IPS-15b (cell line): Measurements from ENCODE around the gene HERC4.
"Not testable (repeated sequence)": the region's sequence is repeated elsewhere in the genome, so short reads cannot be mapped to it uniquely, and the experiment has no call there.

ENCODE experiments used
- H3K27me3 ChIP-seq: one replicate; pipeline ENCODE4 v1.6.1; 2013; ENCODE audit warnings: low read length; ENCODE audit not compliant: control insufficient read depth, insufficient read depth
- H3K36me3 ChIP-seq: one replicate; pipeline ENCODE4 v1.6.1; 2013; ENCODE audit warnings: low read length; ENCODE audit not compliant: control insufficient read depth, insufficient read depth
- H3K4me1 ChIP-seq: one replicate; pipeline ENCODE4 v1.6.1; 2013; ENCODE audit warnings: mild to moderate bottlenecking, low read length; ENCODE audit not compliant: control insufficient read depth, insufficient read depth
- H3K4me3 ChIP-seq: one replicate; pipeline ENCODE4 v1.5.1; 2013; ENCODE audit warnings: low read depth, low read length
- H3K9ac ChIP-seq: one replicate; pipeline ENCODE4 v1.6.1; 2013; ENCODE audit warnings: low read depth, mild to moderate bottlenecking, low read length
- H3K9me3 ChIP-seq: one replicate; pipeline ENCODE4 v1.6.1; 2013; ENCODE audit warnings: mild to moderate bottlenecking, low read length; ENCODE audit not compliant: control insufficient read depth, insufficient read depth

HERC4 gene

GRCh38 chr10:68032113-68032512, 43.0 kb downstream of the HERC4 start:
- H3K4me3 ChIP-seq, result no peak overlapping the region
- no peaks in the 10 kb centered on the region for H3K9me3 ChIP-seq
- no peaks in the 10 kb centered on the region for H3K36me3 ChIP-seq
- no peak overlapping the region for H3K9ac ChIP-seq
- no peaks in the 10 kb centered on the region for H3K4me1 ChIP-seq
- no peaks in the 10 kb centered on the region for H3K27me3 ChIP-seq

- H3K36me3 ChIP-seq, result no peaks in the 10 kb centered on the region
Measured at GRCh38 chr10:68027429-68027828, 47.7 kb downstream of the HERC4 start.

GRCh38 chr10:68023292-68023691, 51.8 kb downstream of the HERC4 start:
- Histone ChIP-seq H3K27me3 (no peaks in the 10 kb centered on the region), H3K4me3 (no peak overlapping the region), H3K36me3 (no peaks in the 10 kb centered on the region), H3K4me1 (no peaks in the 10 kb centered on the region), H3K9ac (no peak overlapping the region), H3K9me3 (no peaks in the 10 kb centered on the region)

More at GRCh38 chr10:68027429-68027828, 47.7 kb downstream of the HERC4 start:
- H3K4me3 ChIP-seq, result no peak overlapping the region
- H3K27me3 ChIP-seq, result no peaks in the 10 kb centered on the region
- no peaks in the 10 kb centered on the region for H3K4me1 ChIP-seq
- no peak overlapping the region for H3K9ac ChIP-seq
- H3K9me3 ChIP-seq, result no peaks in the 10 kb centered on the region

- not testable (repeated sequence) for H3K36me3 ChIP-seq
Measured at GRCh38 chr10:68022324-68022723, 52.8 kb downstream of the HERC4 start.

GRCh38 chr10:68016519-68016918, 58.6 kb downstream of the HERC4 start:
- H3K27me3 ChIP-seq, H3K9ac ChIP-seq, H3K9me3 ChIP-seq, H3K36me3 ChIP-seq, H3K4me3 ChIP-seq, H3K4me1 ChIP-seq: not testable (repeated sequence)

More at GRCh38 chr10:68022324-68022723, 52.8 kb downstream of the HERC4 start:
- not testable (repeated sequence) for H3K9me3 ChIP-seq, H3K4me1 ChIP-seq, H3K27me3 ChIP-seq, H3K9ac ChIP-seq, H3K4me3 ChIP-seq

GRCh38 chr10:68010426-68010940, 64.6 kb downstream of the HERC4 start:
- Histone ChIP-seq H3K27me3 (no peaks in the 10 kb centered on the region), H3K36me3 (peaks cover 6% of the 10 kb centered on the region), H3K9ac (no peak overlapping the region)

GRCh38 chr10:68007356-68007755, 67.7 kb downstream of the HERC4 start:
- Histone ChIP-seq H3K4me3 (no peak overlapping the region), H3K9ac (no peak overlapping the region), H3K27me3 (no peaks in the 10 kb centered on the region), H3K36me3 (peaks cover 6% of the 10 kb centered on the region), H3K9me3 (no peaks in the 10 kb centered on the region), H3K4me1 (no peaks in the 10 kb centered on the region)

More at GRCh38 chr10:68010426-68010940, 64.6 kb downstream of the HERC4 start:
- Histone ChIP-seq H3K4me1 (no peaks in the 10 kb centered on the region), H3K4me3 (no peak overlapping the region), H3K9me3 (no peaks in the 10 kb centered on the region)

- no peaks in the 10 kb centered on the region for H3K4me1 ChIP-seq
- H3K27me3 ChIP-seq, result no peaks in the 10 kb centered on the region
- no peaks in the 10 kb centered on the region for H3K36me3 ChIP-seq
- no peak overlapping the region for H3K4me3 ChIP-seq
- no peak overlapping the region for H3K9ac ChIP-seq
- H3K9me3 ChIP-seq, result no peaks in the 10 kb centered on the region
Measured at GRCh38 chr10:68001539-68001938, 73.5 kb downstream of the HERC4 start.

- Histone ChIP-seq H3K9me3 (no peaks in the 10 kb centered on the region), H3K9ac (no peak overlapping the region), H3K4me3 (no peak overlapping the region), H3K27me3 (no peaks in the 10 kb centered on the region), H3K4me1 (no peaks in the 10 kb centered on the region), H3K36me3 (no peaks in the 10 kb centered on the region)
Measured at GRCh38 chr10:68001000-68001399, 74.1 kb downstream of the HERC4 start.

- H3K36me3 ChIP-seq, result peaks cover 11% of the 10 kb centered on the region
- H3K27me3 ChIP-seq, result no peaks in the 10 kb centered on the region
- no peak overlapping the region for H3K4me3 ChIP-seq
- H3K9ac ChIP-seq, result no peak overlapping the region
- no peaks in the 10 kb centered on the region for H3K4me1 ChIP-seq
- no peaks in the 10 kb centered on the region for H3K9me3 ChIP-seq
Measured at GRCh38 chr10:67990093-67990492, 85.0 kb downstream of the HERC4 start.

GRCh38 chr10:67988606-67989005, 86.5 kb downstream of the HERC4 start:
- H3K4me3 ChIP-seq, result no peak overlapping the region
- no peaks in the 10 kb centered on the region for H3K4me1 ChIP-seq
- no peaks in the 10 kb centered on the region for H3K27me3 ChIP-seq
- no peak overlapping the region for H3K9ac ChIP-seq
- no peaks in the 10 kb centered on the region for H3K9me3 ChIP-seq
- peaks cover 4% of the 10 kb centered on the region for H3K36me3 ChIP-seq

- H3K4me3 ChIP-seq, H3K9me3 ChIP-seq, H3K36me3 ChIP-seq, H3K9ac ChIP-seq, H3K27me3 ChIP-seq, H3K4me1 ChIP-seq: not testable (repeated sequence)
Measured at GRCh38 chr10:67982603-67983002, 92.5 kb downstream of the HERC4 start.
